AG09319 (cell line): ENCODE data around the gene PIK3R1.

Experiments
- DNase-seq: peaks from one replicate; pipeline ENCODE4 v3.0.0-alpha.2; 2010; ENCODE audit warnings: low read depth; ENCODE audit errors: extremely low read depth
- TF ChIP-seq, protein P1 (sequence below): IDR thresholded peaks from 2 replicates; pipeline ENCODE4 v1.5.1; 2011; ENCODE audit warnings: low read depth, mild to moderate bottlenecking, inconsistent platforms, low read length, moderate library complexity

The PIK3R1 gene

DNA sequence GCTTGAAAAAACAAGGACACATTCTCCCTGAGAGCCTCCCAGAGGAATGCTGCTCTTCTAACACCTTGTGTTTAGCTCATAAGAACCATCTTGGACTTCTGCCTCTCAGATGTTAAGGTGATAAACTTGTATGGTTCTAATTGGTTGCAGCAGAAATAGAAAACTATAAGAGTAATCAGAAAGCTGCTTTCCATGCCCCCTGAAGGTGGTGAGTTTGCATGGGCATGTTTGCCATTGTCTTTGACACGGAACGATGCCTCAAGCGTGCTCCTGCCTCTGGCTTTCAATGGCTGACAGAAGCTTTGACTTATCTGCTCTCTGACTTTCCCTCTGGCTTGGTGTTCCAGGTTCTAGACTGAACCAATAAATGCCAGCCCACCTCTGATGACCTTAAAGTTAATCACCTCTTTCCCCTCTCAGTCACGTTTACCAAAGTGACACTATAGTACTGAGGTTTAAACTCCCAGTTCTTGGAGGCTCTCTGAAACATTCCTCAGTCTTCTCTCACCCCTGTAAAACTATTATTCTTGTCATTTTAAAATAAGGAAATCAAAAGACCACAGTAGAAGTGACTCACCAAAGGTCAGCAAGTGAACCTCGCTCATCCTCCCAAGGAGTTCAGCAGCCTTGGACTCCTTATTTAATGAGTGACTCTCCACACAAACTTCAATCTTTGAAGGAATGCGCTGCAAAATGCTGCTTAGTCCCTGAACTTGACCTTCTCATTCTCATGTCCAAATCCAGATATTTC, 103.6 kb downstream of the PIK3R1 start:
- TF ChIP-seq, protein P1, sequence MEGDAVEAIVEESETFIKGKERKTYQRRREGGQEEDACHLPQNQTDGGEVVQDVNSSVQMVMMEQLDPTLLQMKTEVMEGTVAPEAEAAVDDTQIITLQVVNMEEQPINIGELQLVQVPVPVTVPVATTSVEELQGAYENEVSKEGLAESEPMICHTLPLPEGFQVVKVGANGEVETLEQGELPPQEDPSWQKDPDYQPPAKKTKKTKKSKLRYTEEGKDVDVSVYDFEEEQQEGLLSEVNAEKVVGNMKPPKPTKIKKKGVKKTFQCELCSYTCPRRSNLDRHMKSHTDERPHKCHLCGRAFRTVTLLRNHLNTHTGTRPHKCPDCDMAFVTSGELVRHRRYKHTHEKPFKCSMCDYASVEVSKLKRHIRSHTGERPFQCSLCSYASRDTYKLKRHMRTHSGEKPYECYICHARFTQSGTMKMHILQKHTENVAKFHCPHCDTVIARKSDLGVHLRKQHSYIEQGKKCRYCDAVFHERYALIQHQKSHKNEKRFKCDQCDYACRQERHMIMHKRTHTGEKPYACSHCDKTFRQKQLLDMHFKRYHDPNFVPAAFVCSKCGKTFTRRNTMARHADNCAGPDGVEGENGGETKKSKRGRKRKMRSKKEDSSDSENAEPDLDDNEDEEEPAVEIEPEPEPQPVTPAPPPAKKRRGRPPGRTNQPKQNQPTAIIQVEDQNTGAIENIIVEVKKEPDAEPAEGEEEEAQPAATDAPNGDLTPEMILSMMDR, result no peak
- DNase-seq, result no peak

DNA sequence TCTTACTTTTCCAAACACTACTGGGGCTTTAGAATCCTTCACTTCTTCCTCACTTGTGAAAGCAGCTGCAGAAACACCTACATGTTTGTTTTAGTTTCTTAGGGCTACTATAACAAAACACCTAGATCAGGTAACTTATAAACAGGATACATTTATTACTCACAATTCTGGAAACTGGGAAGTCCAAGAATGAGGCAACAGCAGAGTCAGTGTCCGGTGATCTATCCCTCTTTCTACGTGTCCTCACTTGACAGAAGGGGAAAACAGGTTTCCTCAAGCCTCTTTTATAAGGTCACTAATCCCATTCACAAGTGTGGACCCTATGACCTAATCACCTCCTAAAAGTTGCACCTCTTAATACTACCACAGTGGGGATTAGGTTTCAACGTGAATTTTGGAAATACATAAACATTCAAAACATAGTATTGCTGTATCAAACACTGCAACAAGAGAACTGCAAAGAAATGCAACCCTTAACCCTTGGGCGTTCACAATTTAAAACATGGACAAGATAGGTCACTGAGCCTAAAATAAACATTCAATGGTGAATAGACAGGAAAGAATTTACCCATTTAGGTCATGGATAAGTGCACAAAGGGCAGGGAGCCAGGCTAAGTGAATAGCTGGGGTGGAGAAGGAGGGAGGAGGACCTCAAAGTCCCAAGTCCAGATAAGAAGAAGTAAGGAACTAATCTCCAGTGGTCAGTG, 104.3 kb downstream of the PIK3R1 start:
- no peak for DNase-seq
- TF ChIP-seq, protein P1, result no peak

DNA sequence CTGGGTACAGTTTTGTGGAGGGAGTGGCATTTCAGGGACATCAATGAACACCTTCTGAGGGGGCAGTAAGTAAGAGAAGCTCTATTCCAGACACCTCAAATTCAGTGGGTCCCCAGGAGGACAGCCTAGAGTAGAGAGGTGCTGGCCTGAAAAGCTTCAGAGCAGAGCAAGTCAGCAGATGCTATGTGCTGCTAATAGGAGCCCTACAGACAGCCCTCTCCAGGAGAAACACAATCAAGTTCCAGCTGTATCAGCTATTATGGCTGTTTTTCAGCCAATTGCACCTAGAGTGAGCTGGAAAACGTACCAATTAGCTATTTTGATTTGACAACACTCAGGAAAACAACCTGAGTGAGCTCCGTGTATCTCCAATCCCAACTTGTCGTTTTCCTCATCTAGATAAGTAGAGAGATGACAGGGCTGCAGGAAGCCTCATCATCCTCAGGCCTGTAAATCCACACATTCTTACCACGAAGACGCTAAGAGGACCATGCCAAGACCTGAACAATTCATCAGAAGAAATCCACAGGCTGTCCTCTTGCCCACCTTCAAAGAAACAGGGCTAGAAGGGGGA, 104.9 kb downstream of the PIK3R1 start:
- no peak for DNase-seq
- TF ChIP-seq, protein P1, result no peak

DNA sequence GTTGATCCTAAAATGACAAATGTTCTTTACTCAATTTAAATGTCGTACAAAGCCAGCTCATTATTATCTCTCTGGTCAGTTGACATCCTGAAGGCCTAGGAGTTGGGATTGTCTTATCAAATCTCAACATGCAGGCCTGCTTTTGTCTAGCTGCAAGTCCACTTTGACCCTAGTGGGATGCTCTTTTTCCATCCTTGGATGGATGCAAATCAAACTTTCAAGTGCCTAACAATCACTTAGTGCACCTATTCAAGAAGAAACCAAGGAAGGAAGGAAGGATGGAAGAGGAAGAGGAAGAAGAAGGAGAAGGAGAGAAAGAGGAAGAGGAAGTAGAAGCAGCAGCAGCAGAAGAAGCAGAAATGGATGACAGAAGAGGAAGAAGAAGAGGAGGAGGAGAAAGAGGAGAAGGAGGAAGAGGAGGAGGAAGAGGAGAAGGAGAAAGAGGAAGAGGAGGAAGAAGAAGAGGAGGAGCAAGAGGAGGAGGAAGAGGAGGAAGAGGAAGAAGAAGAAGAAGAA, 109.6 kb downstream of the PIK3R1 start:
- TF ChIP-seq, protein P1, result no peak
- no peak for DNase-seq

DNA sequence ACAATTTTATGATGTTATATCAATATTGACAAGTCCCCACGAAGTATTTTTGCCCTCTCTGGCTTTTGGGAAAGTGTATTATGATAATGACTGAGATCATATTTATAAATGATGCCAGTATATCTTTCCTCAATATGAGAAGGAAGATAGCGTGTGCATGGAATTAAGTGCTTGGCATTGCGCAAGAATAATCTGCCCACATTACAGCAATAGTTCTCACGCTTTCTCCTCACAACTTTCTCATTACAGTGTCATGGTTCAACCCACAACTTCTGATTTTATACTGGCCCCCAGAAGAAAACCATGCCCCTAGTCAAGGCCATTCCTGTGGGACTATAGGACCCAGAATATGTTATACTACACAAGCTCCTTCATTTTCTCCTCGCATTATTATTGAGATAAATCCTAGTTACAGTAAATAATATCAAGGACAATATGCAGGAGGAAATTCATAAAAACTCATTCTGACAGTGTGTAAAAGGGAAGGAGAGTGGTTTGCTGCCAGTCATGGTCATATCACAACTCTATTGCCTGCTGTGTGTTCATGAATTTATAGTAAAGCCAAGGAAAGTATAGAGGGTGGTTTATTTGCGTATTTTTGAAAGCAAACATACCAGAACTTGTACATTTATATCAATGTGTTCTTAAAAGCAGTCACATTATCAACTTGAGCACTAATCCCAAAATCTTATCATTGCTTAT, 114.1 kb downstream of the PIK3R1 start:
- DNase-seq, result no peak

DNA sequence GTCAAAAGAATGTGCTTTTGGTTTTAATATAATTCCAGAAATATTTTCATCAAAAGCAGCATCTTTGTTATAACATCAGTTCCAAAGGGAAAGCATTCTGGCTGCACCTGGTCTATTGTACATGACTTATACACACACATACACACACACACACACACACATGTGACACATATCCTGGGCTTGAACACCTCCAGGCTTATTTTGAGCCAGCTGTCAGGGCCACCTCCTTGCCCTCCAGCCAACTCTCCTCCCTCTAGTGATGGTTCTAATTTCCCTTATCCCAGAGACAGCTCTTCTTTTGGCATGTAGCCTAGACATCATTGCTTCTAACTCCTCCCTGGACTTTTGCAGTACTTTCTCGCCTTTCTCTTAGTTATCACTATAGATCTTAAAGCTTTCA, 115.0 kb downstream of the PIK3R1 start:
- TF ChIP-seq, protein P1, result no peak
- no peak for DNase-seq

More for the DNA sequence above, 114.1 kb downstream of the PIK3R1 start:
- TF ChIP-seq, protein P1, result no peak
